Stimulated activated CD4-positive, alpha-beta T cell treated with anti-CD3 and anti-CD28 coated beads, Interleukin-1b, Interleukin-23, amount 100 ng/mL, for 1 hour (primary cell): ENCODE data around the gene ALX3.
"Not testable (repeated sequence)": the region's sequence is repeated elsewhere in the genome, so short reads cannot be mapped to it uniquely, and the experiment has no call there.

ENCODE experiments used
- DNase-seq, 2 donors: peaks; one replicate each; pipeline ENCODE4 v3.0.0-alpha.2; 2020; ENCODE audit warnings: low read depth in 2 of 2

The ALX3 gene

DNA sequence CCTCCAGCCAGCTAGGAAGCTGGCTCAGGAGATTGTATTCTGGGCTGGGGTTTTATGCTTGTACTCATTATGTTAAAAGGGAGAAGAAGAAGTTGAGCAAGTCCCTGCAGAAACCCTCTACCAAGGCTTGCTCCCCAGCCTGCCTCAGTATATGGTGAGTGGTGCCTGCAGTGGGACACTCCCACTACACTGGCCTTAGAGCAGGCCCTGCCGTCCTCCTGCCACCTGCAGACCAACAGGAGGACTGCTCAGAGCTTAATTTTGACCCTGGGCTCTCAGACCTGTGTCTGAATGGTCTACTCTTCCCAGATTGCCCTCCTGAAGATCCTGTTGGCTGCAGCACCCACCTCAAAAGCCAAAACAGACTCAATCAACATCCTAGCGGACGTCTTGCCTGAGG is 23.0 kb downstream of the ALX3 start:
- DNase-seq: no peak

DNA sequence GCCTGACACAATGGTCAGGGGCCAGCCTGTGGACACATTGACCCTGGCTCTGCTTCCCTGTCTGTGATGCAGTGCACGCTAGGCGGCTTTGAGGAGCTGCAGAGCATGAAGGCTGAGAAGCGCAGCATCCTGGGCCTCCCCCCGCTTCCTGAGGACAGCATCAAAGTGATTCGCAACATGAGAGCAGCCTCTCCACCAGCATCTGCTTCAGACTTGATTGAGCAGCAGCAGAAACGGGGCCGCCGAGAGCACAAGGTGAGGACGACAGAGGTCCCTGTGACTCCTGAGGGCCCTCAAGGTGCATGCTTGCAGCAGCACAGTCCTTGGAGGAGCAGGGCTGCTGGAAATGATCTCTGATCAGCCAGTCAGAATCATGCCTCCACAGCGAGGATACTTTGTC is 27.5 kb downstream of the ALX3 start:
- DNase-seq: no peak

DNA sequence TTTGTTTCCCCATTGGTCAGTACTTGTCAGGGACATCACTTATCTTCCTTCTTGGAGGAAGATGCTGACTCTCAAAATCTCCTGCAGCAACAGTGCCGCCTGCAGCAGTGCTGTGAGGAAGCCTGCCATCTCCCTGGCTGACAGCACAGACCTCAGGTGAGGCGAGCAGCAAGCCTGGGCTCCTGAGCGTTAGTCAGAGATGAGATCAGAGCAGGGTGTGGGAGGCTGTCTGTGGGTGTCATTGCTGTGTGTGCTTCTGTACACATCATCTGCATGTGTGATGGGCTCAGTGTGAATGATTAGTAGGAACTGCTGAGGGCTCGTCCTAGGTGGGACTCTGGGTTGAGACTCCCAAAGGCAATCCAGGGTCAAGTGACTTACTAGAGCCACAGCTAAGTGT is 29.9 kb downstream of the ALX3 start:
- DNase-seq: peak in 1 of 2 donors; percentile 24

DNA sequence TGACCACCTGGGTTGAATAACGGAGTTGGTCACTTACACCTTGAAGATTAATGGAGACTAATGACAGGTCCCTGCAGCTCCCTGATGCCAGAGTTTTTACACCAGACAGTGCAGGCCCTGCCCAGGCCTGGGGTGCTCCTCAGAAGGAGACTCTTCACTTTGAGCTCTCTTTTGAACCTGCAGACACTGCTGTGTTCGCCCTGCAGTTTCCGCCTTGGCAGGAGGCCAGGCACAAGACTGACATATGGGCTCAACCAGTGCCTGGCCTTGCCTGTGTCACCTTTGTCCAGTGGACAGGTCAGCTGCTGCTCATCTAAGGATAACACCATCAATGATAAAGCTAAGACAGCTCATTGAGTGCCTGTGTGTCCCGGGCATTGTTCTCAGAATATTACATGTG is 30.8 kb downstream of the ALX3 start:
- no peak for DNase-seq

DNA sequence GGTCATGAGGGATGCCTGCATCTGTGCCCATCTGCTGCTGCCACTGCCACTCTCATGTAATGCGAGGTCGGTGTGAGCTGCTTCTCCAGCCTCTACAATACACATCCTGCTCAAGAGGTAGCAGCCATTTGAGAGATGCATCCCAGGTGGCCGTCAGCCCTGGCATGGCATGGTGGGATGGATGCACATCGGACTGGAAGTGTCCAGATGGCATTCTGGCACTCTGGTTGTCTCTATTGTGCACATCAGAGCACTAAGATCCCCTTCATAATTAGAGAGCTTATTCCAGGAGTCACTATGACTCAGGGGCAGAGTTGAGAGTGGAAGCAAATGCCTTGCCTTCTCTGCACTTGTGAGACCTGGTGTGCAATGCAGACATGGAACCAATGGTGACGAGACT is 32.2 kb downstream of the ALX3 start:
- no peak for DNase-seq

DNA sequence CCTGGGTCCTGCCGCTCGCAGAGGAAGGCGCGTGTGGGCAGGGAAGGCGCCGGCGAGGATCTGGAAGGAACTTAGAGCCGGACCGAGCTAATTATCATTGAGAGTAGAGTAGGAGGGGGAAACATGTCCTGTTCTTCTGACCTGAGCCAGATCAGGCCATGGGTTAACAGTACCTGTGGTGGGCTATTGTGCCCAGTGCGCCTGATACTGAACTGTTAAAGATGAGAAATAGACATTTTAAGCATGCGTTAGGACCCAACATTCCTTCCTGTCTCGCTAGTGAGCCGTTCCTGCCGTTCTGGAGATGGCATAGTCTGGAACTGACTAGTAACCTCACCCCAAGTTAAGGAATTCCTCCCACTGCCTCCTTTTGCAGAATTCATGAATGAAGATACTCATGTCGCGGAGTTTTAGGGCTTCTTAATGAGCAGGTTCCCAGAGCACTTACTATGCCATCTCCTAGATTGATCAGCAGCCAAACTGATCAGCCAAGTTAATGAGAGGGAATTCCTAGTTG is 35.2 kb downstream of the ALX3 start:
- no peak for DNase-seq

DNA sequence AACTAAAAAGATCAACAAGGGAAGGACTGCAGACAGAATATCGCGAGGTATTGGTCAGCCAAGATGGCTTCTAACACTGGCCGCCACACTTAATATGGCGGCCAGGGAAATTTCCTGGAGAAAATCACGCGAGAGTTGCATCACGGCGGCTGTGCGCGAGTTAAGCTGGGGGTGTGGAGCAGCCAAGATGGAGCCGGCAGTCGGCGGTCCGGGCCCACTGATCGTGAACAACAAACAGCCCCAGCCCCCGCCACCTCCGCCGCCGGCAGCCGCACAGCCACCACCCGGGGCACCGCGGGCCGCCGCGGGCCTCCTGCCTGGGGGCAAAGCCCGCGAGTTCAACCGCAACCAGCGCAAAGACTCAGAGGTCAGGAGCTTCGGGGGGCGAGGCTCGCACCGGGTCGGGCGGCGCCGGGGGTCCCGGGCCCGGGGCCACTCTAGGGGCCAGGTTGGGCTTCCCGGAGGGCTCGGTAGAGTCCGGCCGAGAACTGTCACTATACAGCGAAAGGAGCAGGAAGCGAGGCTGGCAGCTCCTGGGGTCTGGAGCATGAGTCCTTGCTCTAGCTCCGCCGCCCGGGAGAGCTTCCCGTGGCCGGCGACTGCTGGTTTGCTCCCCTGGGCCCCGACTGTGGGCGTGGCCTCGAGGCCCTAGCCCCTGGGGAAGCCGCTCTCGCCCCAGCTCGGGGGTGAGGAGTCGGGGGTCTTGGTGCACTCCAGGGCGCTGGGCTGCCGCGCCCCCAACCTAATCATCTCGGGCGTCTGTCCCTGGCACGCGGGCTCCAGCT is 35.8 kb downstream of the ALX3 start, which contains the start of gene STRIP1:
STRIP1 (plus strand) TSS at position 174 of the 785 bp plus-strand sequence; CDS start at position 188, 14 bp downstream.
- peak; percentile 66 to 76 for DNase-seq

DNA sequence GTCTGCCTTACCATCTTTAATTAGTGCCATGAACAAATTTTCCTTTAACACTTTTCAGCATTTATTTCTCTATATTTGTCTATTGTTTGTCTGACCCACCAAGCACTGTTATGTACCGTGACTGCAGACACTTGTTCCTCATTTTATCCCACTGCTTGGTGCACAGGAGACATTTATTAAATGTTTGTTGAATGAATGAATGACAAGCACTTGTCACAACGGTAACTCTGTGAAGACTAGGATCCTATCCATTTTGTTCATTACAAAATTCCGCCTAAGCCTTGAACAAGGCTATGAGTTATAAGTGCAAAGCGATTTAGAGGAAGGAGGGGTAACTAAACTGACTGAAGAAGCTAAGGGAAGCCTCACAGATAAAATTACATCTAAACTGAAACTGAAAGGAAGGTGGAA is 36.4 kb downstream of the ALX3 start:
- DNase-seq: no peak

DNA sequence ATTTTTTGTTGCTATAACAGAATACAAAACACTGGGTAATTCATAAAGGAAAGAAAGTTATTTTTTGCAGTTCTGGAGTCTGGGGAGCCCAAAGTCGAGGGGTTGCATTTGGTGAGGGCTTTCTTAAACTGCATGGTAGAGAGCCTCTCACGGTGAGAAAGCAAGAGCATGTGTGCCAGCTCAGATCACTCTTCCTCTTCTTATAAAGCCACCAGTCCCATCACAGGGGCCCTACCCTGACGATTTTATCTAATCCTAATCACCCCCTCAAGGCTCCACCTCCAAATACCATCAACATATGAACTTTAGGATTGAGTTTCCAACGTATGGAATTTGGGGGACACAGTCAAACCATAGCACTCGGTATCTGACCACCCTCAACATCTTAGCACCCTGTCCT is 37.1 kb downstream of the ALX3 start:
- DNase-seq: no peak

DNA sequence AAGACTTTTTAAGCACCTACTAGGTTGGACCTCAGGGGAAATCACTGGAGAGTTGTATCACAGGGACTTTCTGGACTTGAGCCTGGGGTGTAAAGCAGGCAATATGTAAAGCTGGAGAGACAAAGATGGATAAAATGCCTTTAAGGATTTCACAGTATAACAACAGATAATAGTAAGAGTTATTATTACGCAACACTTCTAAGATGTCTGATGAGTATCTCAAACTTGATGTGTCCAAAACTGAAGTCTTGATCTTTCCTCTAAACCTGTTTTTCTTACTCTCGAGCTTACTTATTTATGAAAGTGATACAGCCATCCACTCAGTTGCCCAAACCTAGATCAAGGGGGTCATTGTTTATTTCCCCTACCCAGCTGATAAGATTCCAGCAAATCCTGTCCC is 38.1 kb downstream of the ALX3 start:
- no peak for DNase-seq

DNA sequence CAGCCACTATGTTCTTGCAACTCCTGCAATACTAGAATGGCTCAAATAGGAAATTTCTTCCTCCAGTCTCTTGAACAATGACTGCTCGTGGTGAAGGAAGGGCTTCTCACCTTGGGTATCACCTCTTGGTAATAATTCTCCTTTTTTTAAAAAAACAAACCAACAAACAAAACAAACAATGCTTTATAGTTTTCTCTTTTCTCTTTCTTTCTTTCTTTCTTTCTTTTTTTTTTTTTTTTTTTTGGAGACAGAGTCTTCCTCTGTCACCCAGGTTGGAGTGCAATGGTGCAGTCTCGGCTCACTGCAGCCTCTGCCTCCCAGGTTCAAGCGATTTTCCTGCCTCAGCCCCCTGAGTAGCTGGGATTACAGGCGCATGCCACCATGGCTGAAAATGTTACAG is 39.8 kb downstream of the ALX3 start:
- not testable (repeated sequence) for DNase-seq

DNA sequence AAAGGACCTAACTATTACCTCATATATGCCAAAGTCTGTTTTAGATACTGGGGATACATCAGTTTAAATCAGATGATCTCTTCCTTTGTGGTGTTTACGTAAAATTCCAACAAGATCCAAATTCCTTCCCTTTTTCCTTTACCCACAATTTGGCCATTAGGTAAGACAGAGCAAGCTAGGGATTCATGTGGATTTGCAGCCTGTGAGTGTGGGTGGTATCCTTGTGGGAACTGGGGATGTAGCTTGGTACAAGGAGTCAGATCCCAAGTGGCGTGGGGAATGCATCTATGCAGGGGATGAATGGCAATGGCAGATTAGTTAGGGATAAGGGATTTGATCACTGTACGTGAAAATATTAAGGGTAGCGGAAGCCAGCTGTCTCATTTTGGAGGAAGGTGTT is 45.9 kb downstream of the ALX3 start:
- no peak for DNase-seq

DNA sequence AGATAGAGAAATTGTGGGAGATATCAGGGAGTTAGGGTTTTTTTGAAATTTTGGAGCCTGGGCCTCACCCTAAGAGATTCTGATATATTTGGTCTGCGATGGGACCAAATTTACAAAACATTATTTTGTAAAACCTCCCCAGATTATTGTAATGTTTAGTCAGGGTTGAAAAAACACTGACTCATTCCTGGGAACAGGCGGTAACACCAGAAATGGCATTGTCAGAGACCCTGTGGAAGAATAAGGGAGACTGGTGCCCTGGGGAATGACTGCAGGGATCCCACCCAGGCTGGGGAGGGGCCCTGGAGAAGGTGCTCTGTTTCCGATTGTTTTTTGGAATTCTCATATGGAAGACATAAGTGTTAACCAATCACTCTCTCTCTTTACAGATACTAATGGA is 49.2 kb downstream of the ALX3 start:
- no peak for DNase-seq

DNA sequence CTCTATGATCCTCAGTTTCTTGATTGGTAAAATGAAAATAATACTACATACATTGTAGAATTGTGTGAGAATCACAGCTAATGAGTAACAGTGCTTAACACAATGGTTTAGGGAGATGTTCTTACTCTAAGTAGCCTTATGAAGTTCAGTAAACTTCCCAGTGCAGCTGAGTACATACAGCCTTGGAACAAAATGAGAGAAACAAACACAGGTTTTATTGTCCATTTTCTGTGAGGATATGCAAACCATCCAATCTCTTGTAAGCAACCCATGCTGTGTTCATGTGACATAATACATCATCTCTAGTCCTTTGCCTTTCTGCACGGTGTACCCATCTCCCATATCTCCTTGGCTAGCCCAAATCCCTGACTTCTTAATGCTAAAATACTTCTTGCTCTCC is 50.7 kb downstream of the ALX3 start:
- DNase-seq: no peak

DNA sequence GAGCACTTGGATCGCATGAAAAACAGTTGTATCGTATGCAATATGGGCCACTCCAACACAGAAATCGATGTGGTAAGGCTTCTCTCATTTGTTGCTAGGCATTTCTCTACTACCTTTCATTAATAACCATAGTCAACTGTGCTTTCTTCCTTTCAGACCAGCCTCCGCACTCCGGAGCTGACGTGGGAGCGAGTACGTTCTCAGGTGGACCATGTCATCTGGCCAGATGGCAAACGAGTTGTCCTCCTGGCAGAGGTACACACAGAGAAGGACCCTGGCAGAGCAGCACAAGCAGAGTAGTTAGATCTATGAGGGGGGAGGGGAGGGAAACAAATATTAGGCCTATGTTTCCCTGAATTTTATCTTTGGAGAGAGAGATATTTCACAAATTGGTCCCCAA is 52.1 kb downstream of the ALX3 start:
- DNase-seq: no peak

DNA sequence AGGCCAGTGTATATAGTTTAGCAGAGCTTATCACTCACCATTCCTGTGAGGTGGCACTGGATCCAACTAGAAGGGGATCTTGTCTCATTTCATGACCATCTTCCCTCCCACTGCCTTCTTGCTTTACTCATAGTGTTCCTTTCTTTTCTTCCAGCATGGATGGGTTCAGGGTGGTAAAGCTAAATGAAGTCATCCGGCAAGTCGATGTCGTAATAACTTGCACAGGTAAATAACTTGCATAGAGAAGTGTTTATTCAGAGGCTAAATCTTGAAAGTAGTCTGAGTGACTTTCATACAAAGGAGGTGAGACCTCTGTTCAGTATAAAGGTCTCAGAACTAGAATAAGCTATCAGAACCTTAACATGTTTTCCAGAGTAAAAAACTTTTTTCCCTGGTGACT is 52.7 kb downstream of the ALX3 start:
- DNase-seq: no peak

DNA sequence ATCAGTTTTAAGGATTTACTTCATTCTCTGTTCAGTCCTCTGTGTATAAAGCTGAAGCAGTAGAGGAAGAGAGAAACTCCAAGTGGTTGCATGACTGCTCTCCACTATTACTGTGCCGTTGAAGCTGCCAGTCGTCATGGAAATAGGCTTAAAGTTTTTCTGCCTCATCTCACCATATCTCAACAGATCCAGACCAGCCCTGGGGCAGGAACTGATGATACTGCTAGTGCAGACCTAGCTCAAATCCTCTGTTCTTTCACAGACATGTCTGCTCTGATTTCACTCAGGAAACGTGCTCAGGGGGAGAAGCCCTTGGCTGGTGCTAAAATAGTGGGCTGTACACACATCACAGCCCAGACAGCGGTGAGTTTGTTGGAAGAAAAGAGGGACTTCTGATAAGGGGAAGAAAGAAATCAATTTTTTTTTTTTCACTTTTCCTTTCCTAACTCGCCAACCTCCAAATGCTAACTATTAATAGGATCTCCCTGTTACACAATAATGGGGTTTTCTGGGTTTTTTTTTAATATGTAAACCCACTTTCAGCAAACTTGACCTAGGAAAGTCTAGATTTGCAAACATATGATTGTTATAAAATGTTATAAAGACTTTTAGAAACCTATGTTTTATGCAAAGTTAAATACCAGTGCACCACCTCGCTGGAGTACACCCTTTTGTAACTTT is 58.2 kb downstream of the ALX3 start:
- DNase-seq: no peak

DNA sequence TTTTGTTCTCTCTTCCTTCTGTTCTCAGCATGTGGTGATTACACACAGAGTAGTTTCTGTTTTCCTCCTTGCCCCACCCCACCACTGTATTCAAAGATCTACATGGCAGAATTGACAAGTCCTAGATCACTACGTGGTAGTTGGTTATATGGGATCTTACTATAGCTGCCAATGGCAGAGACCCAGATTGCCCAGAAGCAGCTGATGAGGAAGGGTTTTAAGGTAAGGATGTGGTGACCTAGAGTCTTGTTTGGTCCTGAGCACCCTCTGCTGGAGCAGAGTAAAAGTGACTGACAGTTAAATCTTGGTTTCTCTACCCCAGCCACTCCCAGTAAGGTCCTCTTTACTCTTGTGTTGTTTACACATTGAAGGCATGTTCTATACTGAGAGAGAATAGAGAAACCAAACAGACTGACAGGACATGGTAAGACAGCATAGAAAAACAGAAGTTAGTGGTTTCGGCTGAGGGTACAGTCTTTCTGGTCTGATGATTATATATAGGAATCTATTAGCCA is 58.9 kb downstream of the ALX3 start:
- no peak for DNase-seq
